ENCODE data around the gene NHS.

The NHS gene

GRCh38 chrX:17595456-17596035 lies 220.5 kb downstream of the NHS start:
- no peaks in the 10 kb centered on the region for H3K79me2 ChIP-seq (ENCODE audit: insufficient read depth, low read depth)
- no peak overlapping the region for H3K4me2 ChIP-seq
- H3K4me3 ChIP-seq (IDR thresholded peaks at IDR 0.05; ENCODE audit: insufficient read depth, low read depth, low read length): no peak overlapping the region
- H3K27ac ChIP-seq: no peak overlapping the region
- H4K20me1 ChIP-seq (ENCODE audit: insufficient read depth): no peaks in the 10 kb centered on the region
- no peak for TF ChIP-seq CTCF (conservative IDR thresholded peaks at IDR 0.05; ENCODE audit: low read depth, low read length)
- H3K4me1 ChIP-seq (ENCODE audit: low read depth, poor library complexity, severe bottlenecking): peaks cover 37% of the 10 kb centered on the region
- no peak overlapping the region for H3K9ac ChIP-seq
- H3K27me3 ChIP-seq (ENCODE audit: insufficient read depth, low read depth): no peaks in the 10 kb centered on the region
- no peak overlapping the region for H2AFZ ChIP-seq (ENCODE audit: low read depth)
- no peaks in the 10 kb centered on the region for H3K36me3 ChIP-seq (ENCODE audit: insufficient read depth)

DNA sequence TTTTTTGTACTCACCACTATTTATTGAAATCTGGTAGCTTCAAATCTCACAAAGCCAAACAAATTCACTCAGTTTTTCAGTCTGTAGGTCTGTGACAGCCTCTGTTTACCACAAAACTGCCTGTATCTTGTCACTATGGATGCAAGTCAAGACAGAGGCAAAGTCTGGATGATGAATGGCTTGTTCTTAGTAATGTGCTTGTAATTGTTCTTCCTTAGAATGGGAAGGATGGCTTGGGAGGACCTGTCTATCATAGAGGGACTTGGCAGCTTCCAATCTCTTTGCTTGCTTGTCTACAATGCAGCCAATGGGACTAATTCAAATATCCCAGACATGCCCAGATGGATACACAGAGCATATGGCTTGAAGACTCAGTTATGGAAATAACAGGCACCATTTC lies 221.1 kb downstream of the NHS start:
- Histone ChIP-seq H2AFZ (ENCODE audit: low read depth) (no peak overlapping the region), H3K4me2 (no peak overlapping the region), H3K4me1 (ENCODE audit: low read depth, poor library complexity, severe bottlenecking) (peaks cover 32% of the 10 kb centered on the region), H3K36me3 (ENCODE audit: insufficient read depth) (no peaks in the 10 kb centered on the region), H4K20me1 (ENCODE audit: insufficient read depth) (no peaks in the 10 kb centered on the region), H3K4me3 (IDR thresholded peaks at IDR 0.05; ENCODE audit: insufficient read depth, low read depth, low read length) (no peak overlapping the region), H3K27ac (no peak overlapping the region), H3K79me2 (ENCODE audit: insufficient read depth, low read depth) (no peaks in the 10 kb centered on the region), H3K27me3 (ENCODE audit: insufficient read depth, low read depth) (no peaks in the 10 kb centered on the region), H3K9ac (no peak overlapping the region)
- no peak for TF ChIP-seq CTCF (conservative IDR thresholded peaks at IDR 0.05; ENCODE audit: low read depth, low read length)

DNA sequence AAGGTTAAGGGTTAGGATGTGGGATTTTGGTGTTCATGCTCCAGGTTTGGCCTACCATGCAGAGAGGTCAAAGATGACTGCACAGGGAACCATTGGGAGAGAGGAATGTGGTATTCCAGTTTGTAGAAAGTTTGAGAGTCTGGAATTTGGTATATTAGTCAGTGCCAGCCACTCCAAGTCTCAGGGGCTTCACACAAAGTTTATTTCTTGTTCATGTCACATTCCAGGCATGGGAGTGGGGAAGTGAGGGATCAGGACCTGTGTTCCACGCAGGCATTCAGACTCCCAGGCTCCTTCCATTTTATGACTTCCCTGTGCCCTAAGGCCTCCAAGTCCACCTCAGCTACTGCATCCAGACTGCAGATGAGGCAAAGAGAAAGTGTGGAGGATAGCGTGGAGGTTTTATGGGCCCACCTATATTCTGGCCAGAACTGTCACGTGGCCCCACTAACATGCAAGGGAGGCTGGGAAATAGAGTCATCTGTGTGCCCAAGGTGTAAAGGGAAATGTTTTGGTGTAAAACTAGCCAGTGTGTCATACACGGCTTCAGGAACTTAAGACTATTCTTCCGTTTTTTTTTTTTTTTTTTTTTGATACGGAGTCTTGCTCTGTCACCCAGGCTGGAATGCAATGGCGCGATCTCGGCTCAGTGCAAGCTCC lies 221.7 kb downstream of the NHS start:
- no peak overlapping the region for H3K27ac ChIP-seq
- no peak for TF ChIP-seq CTCF (conservative IDR thresholded peaks at IDR 0.05; ENCODE audit: low read depth, low read length)
- no peak overlapping the region for H3K4me3 ChIP-seq (IDR thresholded peaks at IDR 0.05; ENCODE audit: insufficient read depth, low read depth, low read length)
- H3K27me3 ChIP-seq (ENCODE audit: insufficient read depth, low read depth): no peaks in the 10 kb centered on the region
- no peak overlapping the region for H3K9ac ChIP-seq
- peaks cover 26% of the 10 kb centered on the region for H3K4me1 ChIP-seq (ENCODE audit: low read depth, poor library complexity, severe bottlenecking)
- no peak overlapping the region for H2AFZ ChIP-seq (ENCODE audit: low read depth)
- no peaks in the 10 kb centered on the region for H3K36me3 ChIP-seq (ENCODE audit: insufficient read depth)
- no peaks in the 10 kb centered on the region for H4K20me1 ChIP-seq (ENCODE audit: insufficient read depth)
- H3K79me2 ChIP-seq (ENCODE audit: insufficient read depth, low read depth): no peaks in the 10 kb centered on the region
- no peak overlapping the region for H3K4me2 ChIP-seq

DNA sequence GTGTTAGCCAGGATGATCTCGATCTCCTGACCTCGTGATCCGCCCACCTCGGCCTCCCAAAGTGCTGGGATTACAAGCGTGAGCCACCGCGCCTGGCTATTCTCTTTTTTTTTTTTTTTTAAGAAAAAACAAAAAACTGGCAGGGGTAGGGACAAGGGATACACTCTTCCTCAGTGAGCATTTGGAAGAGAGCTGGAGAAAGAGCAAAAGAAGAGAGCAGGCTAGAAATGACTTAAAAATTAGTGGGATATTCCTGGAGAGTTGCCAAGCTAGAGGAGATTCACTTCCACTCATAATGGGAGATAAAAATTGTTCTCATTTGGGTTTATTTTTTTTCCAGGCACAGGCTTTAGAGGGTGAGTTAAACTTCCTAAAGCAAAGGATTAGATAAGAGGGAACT lies 222.3 kb downstream of the NHS start:
- H3K27me3 ChIP-seq (ENCODE audit: insufficient read depth, low read depth): no peaks in the 10 kb centered on the region
- peaks cover 19% of the 10 kb centered on the region for H3K4me1 ChIP-seq (ENCODE audit: low read depth, poor library complexity, severe bottlenecking)
- no peaks in the 10 kb centered on the region for H3K79me2 ChIP-seq (ENCODE audit: insufficient read depth, low read depth)
- no peaks in the 10 kb centered on the region for H3K36me3 ChIP-seq (ENCODE audit: insufficient read depth)
- H3K4me2 ChIP-seq: no peak overlapping the region
- H3K4me3 ChIP-seq (IDR thresholded peaks at IDR 0.05; ENCODE audit: insufficient read depth, low read depth, low read length): no peak overlapping the region
- no peak overlapping the region for H3K9ac ChIP-seq
- no peaks in the 10 kb centered on the region for H4K20me1 ChIP-seq (ENCODE audit: insufficient read depth)
- TF ChIP-seq CTCF (conservative IDR thresholded peaks at IDR 0.05; ENCODE audit: low read depth, low read length): no peak
- H3K27ac ChIP-seq: no peak overlapping the region
- H2AFZ ChIP-seq (ENCODE audit: low read depth): no peak overlapping the region
